HCT116 (cell line): ENCODE results near the gene CACNA1C.

Experiments
- CEBPB ChIP-seq: IDR thresholded peaks from 2 replicates; pipeline ENCODE4 v1.6.1; 2012; ENCODE audit warnings: low read depth
- EZH2 ChIP-seq: fragments of 200-600 bp; sonication (generic); IDR thresholded peaks from 2 replicates; pipeline ENCODE4 v1.6.1; 2017; ENCODE audit warnings: antibody characterized with exemption, mixed run types
- EZH2phosphoT487 ChIP-seq: fragments of 200-600 bp; IDR thresholded peaks from 2 replicates; pipeline ENCODE4 v1.6.1; 2018; ENCODE audit warnings: antibody characterized with exemption, borderline replicate concordance
- FOSL1 ChIP-seq: IDR thresholded peaks from 2 replicates; pipeline ENCODE4 v1.6.1; 2012; ENCODE audit warnings: low read depth
- POLR2A ChIP-seq: IDR thresholded peaks from 2 replicates; pipeline ENCODE4 v1.7.0; 2011; ENCODE audit warnings: borderline replicate concordance; ENCODE audit not compliant: insufficient read depth, insufficient read length; ENCODE audit errors: extremely low read depth
- POLR2AphosphoS5 ChIP-seq: IDR thresholded peaks from 2 replicates; pipeline ENCODE4 v1.6.1; 2011; ENCODE audit warnings: mild to moderate bottlenecking, low read depth, low read length, moderate library complexity
- RAD21 ChIP-seq: IDR thresholded peaks from 2 replicates; pipeline ENCODE4 v1.6.1; 2012; ENCODE audit warnings: low read depth, mild to moderate bottlenecking
- SRF ChIP-seq: IDR thresholded peaks from 2 replicates; pipeline ENCODE4 v1.6.1; 2012; ENCODE audit warnings: low read depth
- ZNF274 ChIP-seq: fragments of 200-500 bp; sonication (Bioruptor generic); IDR thresholded peaks from 2 replicates; pipeline ENCODE4 v1.6.1; 2014; ENCODE audit warnings: mild to moderate bottlenecking, low read depth, low read length, inconsistent platforms
- TF ChIP-seq, protein P1 (sequence below): IDR thresholded peaks from 2 replicates; pipeline ENCODE4 v1.6.1; 2012
- TF ChIP-seq, protein P2 (sequence below), 3 experiments: fragments of 200-600 bp in 1 of 3; sonication (generic) in 1 of 3; IDR thresholded peaks in 2 of 3; conservative IDR thresholded peaks in 1 of 3; 2 replicates each; pipeline ENCODE4 v1.5.1; 2012 to 2017; ENCODE audit warnings: low read depth in 2 of 3, low read length in 2 of 3, antibody characterized with exemption in 1 of 3, borderline replicate concordance in 1 of 3, control low read depth in 1 of 3, mild to moderate bottlenecking in 1 of 3, mixed read lengths in 1 of 3, mixed run types in 1 of 3, moderate library complexity in 1 of 3; ENCODE audit not compliant: insufficient read depth in 1 of 3

DNA sequence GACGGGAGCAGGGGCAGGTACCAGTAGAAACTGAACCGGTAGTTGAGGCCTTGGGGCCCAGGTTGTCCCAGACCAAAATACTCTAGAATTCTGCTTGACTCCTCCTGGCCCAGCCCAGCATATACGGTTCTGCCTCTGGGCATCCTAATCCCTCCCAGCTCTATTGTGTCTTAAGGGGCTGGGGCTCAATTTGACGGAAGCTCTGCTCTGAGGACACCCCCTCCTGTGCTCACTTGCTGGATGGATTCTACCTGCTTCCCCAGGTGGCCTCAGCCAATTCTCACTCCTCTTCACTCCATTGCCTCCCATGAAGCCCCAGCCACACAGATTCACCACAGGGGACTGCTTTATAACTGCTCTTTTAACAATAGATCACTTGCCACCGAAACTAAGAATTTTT lies 522.5 kb downstream of the CACNA1C start:
- TF ChIP-seq CEBPB (no peak), POLR2AphosphoS5 (no peak), POLR2A (no peak), FOSL1 (no peak), EZH2phosphoT487 (no peak), EZH2 (no peak), RAD21 (no peak), ZNF274 (no peak), SRF (no peak)
- TF ChIP-seq, protein P1, sequence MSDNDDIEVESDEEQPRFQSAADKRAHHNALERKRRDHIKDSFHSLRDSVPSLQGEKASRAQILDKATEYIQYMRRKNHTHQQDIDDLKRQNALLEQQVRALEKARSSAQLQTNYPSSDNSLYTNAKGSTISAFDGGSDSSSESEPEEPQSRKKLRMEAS, result no peak
- TF ChIP-seq, protein P2, sequence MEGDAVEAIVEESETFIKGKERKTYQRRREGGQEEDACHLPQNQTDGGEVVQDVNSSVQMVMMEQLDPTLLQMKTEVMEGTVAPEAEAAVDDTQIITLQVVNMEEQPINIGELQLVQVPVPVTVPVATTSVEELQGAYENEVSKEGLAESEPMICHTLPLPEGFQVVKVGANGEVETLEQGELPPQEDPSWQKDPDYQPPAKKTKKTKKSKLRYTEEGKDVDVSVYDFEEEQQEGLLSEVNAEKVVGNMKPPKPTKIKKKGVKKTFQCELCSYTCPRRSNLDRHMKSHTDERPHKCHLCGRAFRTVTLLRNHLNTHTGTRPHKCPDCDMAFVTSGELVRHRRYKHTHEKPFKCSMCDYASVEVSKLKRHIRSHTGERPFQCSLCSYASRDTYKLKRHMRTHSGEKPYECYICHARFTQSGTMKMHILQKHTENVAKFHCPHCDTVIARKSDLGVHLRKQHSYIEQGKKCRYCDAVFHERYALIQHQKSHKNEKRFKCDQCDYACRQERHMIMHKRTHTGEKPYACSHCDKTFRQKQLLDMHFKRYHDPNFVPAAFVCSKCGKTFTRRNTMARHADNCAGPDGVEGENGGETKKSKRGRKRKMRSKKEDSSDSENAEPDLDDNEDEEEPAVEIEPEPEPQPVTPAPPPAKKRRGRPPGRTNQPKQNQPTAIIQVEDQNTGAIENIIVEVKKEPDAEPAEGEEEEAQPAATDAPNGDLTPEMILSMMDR (IDR thresholded peaks at IDR 0.05 in 2 of 3, conservative IDR thresholded peaks at IDR 0.05 in 1 of 3; ENCODE audit: borderline replicate concordance in 1 of 3, insufficient read depth in 1 of 3, low read depth in 2 of 3, low read length in 2 of 3), result no peak
